ENCODE results near the gene DDR2.

DDR2 gene

GRCh38 chr1:162667381-162668080 lies 35.3 kb downstream of the DDR2 start:
- no peak for DNase-seq
- H3K27me3 ChIP-seq (ENCODE audit: insufficient read depth, low read length, poor library complexity), result peaks cover 5% of the 10 kb centered on the region
- no peaks in the 10 kb centered on the region for H4K20me1 ChIP-seq (ENCODE audit: insufficient read depth, low read length)
- no peak for ATAC-seq (ENCODE audit: insufficient read depth, low read depth)
- no peaks in the 10 kb centered on the region for H3K36me3 ChIP-seq (ENCODE audit: insufficient read depth, low read length)
- no peak overlapping the region for H2AFZ ChIP-seq (ENCODE audit: low read depth, low read length)
- no peaks in the 10 kb centered on the region for H3K9me3 ChIP-seq (ENCODE audit: insufficient read depth, low read length, severe bottlenecking)
- H3K4me2 ChIP-seq (ENCODE audit: insufficient read depth, low read length), result no peak overlapping the region
- H3K4me3 ChIP-seq (ENCODE audit: low read depth in 1 of 2, low read length in 2 of 2), result no peak overlapping the region
- no peaks in the 10 kb centered on the region for H3K4me1 ChIP-seq (ENCODE audit: insufficient read depth, low read length)
- no peaks in the 10 kb centered on the region for H3K79me2 ChIP-seq (ENCODE audit: insufficient read depth, low read length)
- H3K27ac ChIP-seq (ENCODE audit: low read length), result no peak overlapping the region
- TF ChIP-seq, protein P1, sequence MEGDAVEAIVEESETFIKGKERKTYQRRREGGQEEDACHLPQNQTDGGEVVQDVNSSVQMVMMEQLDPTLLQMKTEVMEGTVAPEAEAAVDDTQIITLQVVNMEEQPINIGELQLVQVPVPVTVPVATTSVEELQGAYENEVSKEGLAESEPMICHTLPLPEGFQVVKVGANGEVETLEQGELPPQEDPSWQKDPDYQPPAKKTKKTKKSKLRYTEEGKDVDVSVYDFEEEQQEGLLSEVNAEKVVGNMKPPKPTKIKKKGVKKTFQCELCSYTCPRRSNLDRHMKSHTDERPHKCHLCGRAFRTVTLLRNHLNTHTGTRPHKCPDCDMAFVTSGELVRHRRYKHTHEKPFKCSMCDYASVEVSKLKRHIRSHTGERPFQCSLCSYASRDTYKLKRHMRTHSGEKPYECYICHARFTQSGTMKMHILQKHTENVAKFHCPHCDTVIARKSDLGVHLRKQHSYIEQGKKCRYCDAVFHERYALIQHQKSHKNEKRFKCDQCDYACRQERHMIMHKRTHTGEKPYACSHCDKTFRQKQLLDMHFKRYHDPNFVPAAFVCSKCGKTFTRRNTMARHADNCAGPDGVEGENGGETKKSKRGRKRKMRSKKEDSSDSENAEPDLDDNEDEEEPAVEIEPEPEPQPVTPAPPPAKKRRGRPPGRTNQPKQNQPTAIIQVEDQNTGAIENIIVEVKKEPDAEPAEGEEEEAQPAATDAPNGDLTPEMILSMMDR (IDR thresholded peaks at IDR 0.05; ENCODE audit: borderline replicate concordance, extremely low read depth, low read length, poor library complexity, severe bottlenecking), result no peak
- no peak for TF ChIP-seq EZH2 (IDR thresholded peaks at IDR 0.05; ENCODE audit: borderline replicate concordance, low read depth, low read length, severe bottlenecking)
- H3K9ac ChIP-seq (ENCODE audit: low read depth, low read length), result no peak overlapping the region

DNA sequence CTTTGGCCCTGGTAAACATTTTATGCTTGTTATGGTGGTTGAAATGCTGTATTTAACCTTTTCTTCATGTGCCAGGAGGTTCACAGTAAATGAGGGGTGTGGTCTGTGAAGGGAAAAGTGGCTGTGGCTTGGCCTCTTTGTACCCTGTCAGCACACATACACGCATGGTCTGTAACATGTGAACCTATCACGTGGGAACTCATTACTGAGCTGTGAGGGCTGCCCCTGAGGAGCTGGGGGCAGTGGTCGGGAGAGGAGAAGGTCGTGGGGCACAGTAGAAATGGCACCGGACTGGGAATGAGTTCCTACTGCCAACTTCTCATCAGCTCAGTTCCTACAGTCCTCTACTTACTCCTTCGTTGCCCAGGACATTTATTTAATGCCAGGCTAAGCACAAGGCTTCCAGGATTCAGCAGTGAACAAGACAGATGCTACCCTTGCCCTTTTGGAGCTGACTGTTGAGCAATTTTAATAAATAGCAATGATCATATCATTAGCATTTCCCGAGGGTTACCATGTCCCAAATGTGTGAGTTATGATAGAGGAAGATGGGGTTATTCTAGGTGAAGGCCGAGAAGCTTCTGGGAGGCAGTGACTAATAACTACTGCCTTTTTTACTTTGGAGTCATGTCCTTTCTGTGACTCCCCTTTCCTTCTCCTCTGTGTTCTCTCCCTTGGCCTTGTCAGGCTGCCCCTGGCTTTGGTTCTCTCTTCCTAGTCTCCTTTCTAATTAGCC lies 38.8 kb downstream of the DDR2 start:
- Histone ChIP-seq H3K9me3 (ENCODE audit: insufficient read depth, low read length, severe bottlenecking) (no peaks in the 10 kb centered on the region), H3K36me3 (ENCODE audit: insufficient read depth, low read length) (no peaks in the 10 kb centered on the region), H3K27ac (ENCODE audit: low read length) (no peak overlapping the region), H3K79me2 (ENCODE audit: insufficient read depth, low read length) (no peaks in the 10 kb centered on the region), H3K27me3 (ENCODE audit: insufficient read depth, low read length, poor library complexity) (peaks cover 5% of the 10 kb centered on the region), H3K9ac (ENCODE audit: low read depth, low read length) (no peak overlapping the region), H3K4me2 (ENCODE audit: insufficient read depth, low read length) (no peak overlapping the region), H3K4me3 (ENCODE audit: low read depth in 1 of 2, low read length in 2 of 2) (no peak overlapping the region), H2AFZ (ENCODE audit: low read depth, low read length) (no peak overlapping the region), H3K4me1 (ENCODE audit: insufficient read depth, low read length) (no peaks in the 10 kb centered on the region), H4K20me1 (ENCODE audit: insufficient read depth, low read length) (no peaks in the 10 kb centered on the region)
- DNase-seq (no peak), ATAC-seq (ENCODE audit: insufficient read depth, low read depth) (no peak)
- TF ChIP-seq EZH2 (IDR thresholded peaks at IDR 0.05; ENCODE audit: borderline replicate concordance, low read depth, low read length, severe bottlenecking), result no peak
- TF ChIP-seq, protein P1 (IDR thresholded peaks at IDR 0.05; ENCODE audit: borderline replicate concordance, extremely low read depth, low read length, poor library complexity, severe bottlenecking), result no peak

DNA sequence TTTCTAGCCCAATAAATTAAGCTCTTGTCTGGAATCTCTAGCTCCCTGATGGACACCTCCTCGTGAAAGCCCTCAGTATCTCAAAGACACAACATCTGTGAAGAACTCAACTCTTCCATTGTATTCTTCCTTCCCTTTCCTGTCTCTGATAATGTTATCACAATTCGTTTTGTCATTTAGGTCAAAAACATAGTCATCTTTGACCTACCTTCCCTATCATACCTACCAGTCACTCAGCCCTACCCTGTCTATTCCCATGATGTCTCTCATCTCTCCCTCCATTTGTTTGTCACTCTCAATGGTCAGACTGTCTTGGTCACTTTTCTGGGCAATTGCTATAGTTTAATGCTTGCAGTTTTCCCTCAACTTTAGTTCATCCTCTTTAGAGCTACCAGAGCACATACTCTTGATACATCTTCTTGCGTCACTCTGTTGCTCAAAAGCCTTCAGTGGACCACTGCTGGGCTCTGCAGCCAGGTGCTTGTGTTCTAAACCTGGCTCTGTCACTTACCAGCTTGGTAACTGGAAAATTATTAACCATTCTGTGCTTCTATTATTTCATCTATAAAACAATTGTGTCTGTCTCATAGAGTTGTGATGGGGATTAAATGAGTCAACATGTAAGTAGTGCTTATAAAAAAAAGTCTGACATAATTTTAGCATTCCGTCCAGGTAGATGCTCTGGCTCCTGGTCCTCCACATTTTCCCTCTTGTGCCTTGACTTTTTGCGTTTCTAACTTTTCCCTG lies 39.6 kb downstream of the DDR2 start:
- Histone ChIP-seq H3K9ac (ENCODE audit: low read depth, low read length) (no peak overlapping the region), H3K36me3 (ENCODE audit: insufficient read depth, low read length) (no peaks in the 10 kb centered on the region), H3K4me3 (ENCODE audit: low read depth in 1 of 2, low read length in 2 of 2) (no peak overlapping the region), H3K9me3 (ENCODE audit: insufficient read depth, low read length, severe bottlenecking) (no peaks in the 10 kb centered on the region), H3K4me1 (ENCODE audit: insufficient read depth, low read length) (no peaks in the 10 kb centered on the region), H3K27ac (ENCODE audit: low read length) (no peak overlapping the region), H4K20me1 (ENCODE audit: insufficient read depth, low read length) (no peaks in the 10 kb centered on the region), H2AFZ (ENCODE audit: low read depth, low read length) (no peak overlapping the region), H3K27me3 (ENCODE audit: insufficient read depth, low read length, poor library complexity) (peaks cover 5% of the 10 kb centered on the region), H3K79me2 (ENCODE audit: insufficient read depth, low read length) (no peaks in the 10 kb centered on the region), H3K4me2 (ENCODE audit: insufficient read depth, low read length) (no peak overlapping the region)
- DNase-seq, result no peak
- ATAC-seq (ENCODE audit: insufficient read depth, low read depth), result no peak
- TF ChIP-seq EZH2 (IDR thresholded peaks at IDR 0.05; ENCODE audit: borderline replicate concordance, low read depth, low read length, severe bottlenecking), result no peak
- TF ChIP-seq, protein P1 (IDR thresholded peaks at IDR 0.05; ENCODE audit: borderline replicate concordance, extremely low read depth, low read length, poor library complexity, severe bottlenecking), result no peak

Data from DND-41 (cell line).